Activated T-cell treated with anti-CD3 and anti-CD28 coated beads, Interleukin-2, amount 50 U/mL, for 4 hours (primary cell): ENCODE data around the gene KRT40. TPM values are rescaled to one million over a fixed set of nuclear protein-coding genes. Genes with fewer than 3 reads are reported as not detected.

Experiments used
- ATAC-seq, 2 donors: fragments of 200-7000 bp; cut with Tn5 transposase; one replicate each; pipeline ENCODE4 v1.10.0; 2021
- DNase-seq: peaks from one replicate; pipeline ENCODE4 v3.0.0-alpha.2; 2020
- H3K27me3 Mint-ChIP-seq: one replicate; pipeline ENCODE4 v1.8.0; 2021; ENCODE audit warnings: low read depth, mixed read lengths
- H3K36me3 Mint-ChIP-seq: one replicate; pipeline ENCODE4 v1.8.0; 2022; ENCODE audit warnings: mixed read lengths; ENCODE audit not compliant: insufficient read depth
- H3K4me1 Mint-ChIP-seq: one replicate; pipeline ENCODE4 v1.8.0; 2021; ENCODE audit warnings: low read depth, mixed read lengths
- H3K4me3 Mint-ChIP-seq: one replicate; pipeline ENCODE4 v1.8.0; 2021; ENCODE audit warnings: mild to moderate bottlenecking, moderate library complexity, mixed read lengths
- H3K9me3 Mint-ChIP-seq: one replicate; pipeline ENCODE4 v1.8.0; 2021; ENCODE audit warnings: mixed read lengths
- total RNA-seq, 3 donors: library from RNA; stranded (reverse); gene quantifications; one replicate each; pipeline ENCODE4 v1.2.1, GENCODE V29; 2021

KRT40 gene
- total RNA-seq, 3 donors from 2014 or later = not detected

GRCh38 chr17:40931311-40931710 is 52.8 kb downstream of the KRT40 start:
- no peaks in the 10 kb centered on the region for H3K4me1 Mint-ChIP-seq
- no peak for ATAC-seq
- H3K9me3 Mint-ChIP-seq = no peaks in the 10 kb centered on the region
- no peak overlapping the region for H3K4me3 Mint-ChIP-seq
- no peaks in the 10 kb centered on the region for H3K36me3 Mint-ChIP-seq
- no peak for DNase-seq
- H3K27me3 Mint-ChIP-seq = peaks cover 14% of the 10 kb centered on the region

Other genes with a start within 250 kb of the KRT40 start
- not detected for gene KRT25, start 229.0 kb downstream of the KRT40 start, total RNA-seq
- gene KRT26, start 212.1 kb downstream of the KRT40 start, total RNA-seq = not detected
- gene KRT27, start 201.8 kb downstream of the KRT40 start, total RNA-seq = not detected
- gene KRT28, start 184.4 kb downstream of the KRT40 start, total RNA-seq = not detected
- 10 to 100 TPM; 48.7 to 50.0 (median 49.7) TPM for gene KRT10, start 161.7 kb downstream of the KRT40 start, total RNA-seq
- gene KRT12, start 117.1 kb downstream of the KRT40 start, total RNA-seq = not detected
- under 1 TPM; 0.19 to 0.30 (median 0.21) TPM for gene KRT20, start 99.1 kb downstream of the KRT40 start, total RNA-seq
- not detected for gene KRT23, start 46.7 kb downstream of the KRT40 start, total RNA-seq
- not detected for gene KRT39, start 17.4 kb downstream of the KRT40 start, total RNA-seq
- gene KRTAP3-3, start 9.8 kb upstream of the KRT40 start, total RNA-seq = not detected
- not detected for gene KRTAP3-2, start 15.6 kb upstream of the KRT40 start, total RNA-seq
- not detected for gene KRTAP3-1, start 24.8 kb upstream of the KRT40 start, total RNA-seq
- gene KRTAP1-5, start 42.9 kb upstream of the KRT40 start, total RNA-seq = not detected
- not detected for gene KRTAP1-4, start 45.9 kb upstream of the KRT40 start, total RNA-seq
- gene KRTAP1-3, start 50.5 kb upstream of the KRT40 start, total RNA-seq = not detected
- gene KRTAP1-1, start 57.1 kb upstream of the KRT40 start, total RNA-seq = not detected
- gene KRTAP2-1, start 63.0 kb upstream of the KRT40 start, total RNA-seq = not detected
- not detected for gene KRTAP2-2, start 70.9 kb upstream of the KRT40 start, total RNA-seq
- not detected for gene KRTAP2-3, start 75.8 kb upstream of the KRT40 start, total RNA-seq
- gene KRTAP2-4, start 81.6 kb upstream of the KRT40 start, total RNA-seq = not detected
- gene KRTAP4-7, start 99.8 kb upstream of the KRT40 start, total RNA-seq = not detected
- not detected for gene KRTAP4-8, start 113.8 kb upstream of the KRT40 start, total RNA-seq
- not detected for gene KRTAP4-16, start 117.9 kb upstream of the KRT40 start, total RNA-seq
- gene KRTAP4-9, start 121.1 kb upstream of the KRT40 start, total RNA-seq = not detected
- gene KRTAP4-11, start 134.0 kb upstream of the KRT40 start, total RNA-seq = not detected
- not detected for gene KRTAP4-12, start 139.9 kb upstream of the KRT40 start, total RNA-seq
- not detected for gene KRTAP4-6, start 156.2 kb upstream of the KRT40 start, total RNA-seq
- not detected for gene KRTAP4-5, start 165.5 kb upstream of the KRT40 start, total RNA-seq
- not detected for gene KRTAP4-4, start 176.4 kb upstream of the KRT40 start, total RNA-seq
- not detected for gene KRTAP4-3, start 183.9 kb upstream of the KRT40 start, total RNA-seq
- not detected for gene KRTAP4-2, start 193.9 kb upstream of the KRT40 start, total RNA-seq
- not detected for gene KRTAP4-1, start 200.6 kb upstream of the KRT40 start, total RNA-seq
- not detected for gene KRTAP9-1, start 205.6 kb upstream of the KRT40 start, total RNA-seq
- not detected for gene KRTAP9-2, start 242.3 kb upstream of the KRT40 start, total RNA-seq
- not detected for gene KRTAP9-3, start 248.1 kb upstream of the KRT40 start, total RNA-seq